GM18508 (cell line): ENCODE measurements around the gene TMEM219.

ENCODE experiments used
- ATAC-seq: cut with Tn5 transposase; IDR thresholded peaks from one replicate; pipeline ENCODE4 v1.9.1; 2021; ENCODE audit warnings: moderate number of reproducible peaks; ENCODE audit not compliant: insufficient read depth, unreplicated experiment

The TMEM219 gene

GRCh38 chr16:29978564-29979270, 16.8 kb downstream of the TMEM219 start:
- ATAC-seq: no peak

GRCh38 chr16:29982560-29983419, 20.9 kb downstream of the TMEM219 start:
- no peak for ATAC-seq

GRCh38 chr16:29983420-29984136, 21.7 kb downstream of the TMEM219 start:
- ATAC-seq: no peak

GRCh38 chr16:29984137-29984763, 22.4 kb downstream of the TMEM219 start:
- ATAC-seq: no peak

GRCh38 chr16:29984764-29985147, 22.9 kb downstream of the TMEM219 start:
- no peak for ATAC-seq

GRCh38 chr16:29985271-29985811, 23.5 kb downstream of the TMEM219 start:
- no peak for ATAC-seq

- ATAC-seq: no peak
Measured at GRCh38 chr16:29986231-29986630, 24.4 kb downstream of the TMEM219 start.

- no peak for ATAC-seq
Measured at GRCh38 chr16:29986931-29987330, 25.1 kb downstream of the TMEM219 start.

- ATAC-seq: no peak
Measured at GRCh38 chr16:29987371-29988085, 25.6 kb downstream of the TMEM219 start.

- no peak for ATAC-seq
Measured at GRCh38 chr16:29988346-29989075, 26.6 kb downstream of the TMEM219 start.

GRCh38 chr16:29989111-29989858, 27.4 kb downstream of the TMEM219 start:
- no peak for ATAC-seq

GRCh38 chr16:29990034-29990433, 28.2 kb downstream of the TMEM219 start:
- no peak for ATAC-seq

GRCh38 chr16:29990883-29991570, 29.1 kb downstream of the TMEM219 start:
- ATAC-seq: no peak

- ATAC-seq: no peak
Measured at GRCh38 chr16:29991571-29991904, 29.7 kb downstream of the TMEM219 start.

- ATAC-seq: no peak
Measured at GRCh38 chr16:29992344-29992967, 30.6 kb downstream of the TMEM219 start.

- no peak for ATAC-seq
Measured at GRCh38 chr16:29993191-29993902, 31.5 kb downstream of the TMEM219 start.
